Measurements from ENCODE around the gene PGD. TPM values are rescaled to one million over a fixed set of nuclear protein-coding genes. Genes with fewer than 3 reads are reported as not detected.
"Not testable (repeated sequence)": the region's sequence is repeated elsewhere in the genome, so short reads cannot be mapped to it uniquely, and the experiment has no call there.

The PGD gene
- total RNA-seq, 1 donor from 2014 or later, result 52.4 TPM

- Histone ChIP-seq H3K27me3 (ENCODE audit: control insufficient read depth, insufficient read depth, low read length) (no peaks in the 10 kb centered on the region), H3K4me3 (ENCODE audit: low read depth, low read length) (no peak overlapping the region), H3K36me3 (ENCODE audit: control insufficient read depth, insufficient read depth, low read length) (peaks cover 12% of the 10 kb centered on the region)
- DNase-seq (ENCODE audit: low read depth) (no peak), FAIRE-seq (no peak)
- TF ChIP-seq, protein P1, sequence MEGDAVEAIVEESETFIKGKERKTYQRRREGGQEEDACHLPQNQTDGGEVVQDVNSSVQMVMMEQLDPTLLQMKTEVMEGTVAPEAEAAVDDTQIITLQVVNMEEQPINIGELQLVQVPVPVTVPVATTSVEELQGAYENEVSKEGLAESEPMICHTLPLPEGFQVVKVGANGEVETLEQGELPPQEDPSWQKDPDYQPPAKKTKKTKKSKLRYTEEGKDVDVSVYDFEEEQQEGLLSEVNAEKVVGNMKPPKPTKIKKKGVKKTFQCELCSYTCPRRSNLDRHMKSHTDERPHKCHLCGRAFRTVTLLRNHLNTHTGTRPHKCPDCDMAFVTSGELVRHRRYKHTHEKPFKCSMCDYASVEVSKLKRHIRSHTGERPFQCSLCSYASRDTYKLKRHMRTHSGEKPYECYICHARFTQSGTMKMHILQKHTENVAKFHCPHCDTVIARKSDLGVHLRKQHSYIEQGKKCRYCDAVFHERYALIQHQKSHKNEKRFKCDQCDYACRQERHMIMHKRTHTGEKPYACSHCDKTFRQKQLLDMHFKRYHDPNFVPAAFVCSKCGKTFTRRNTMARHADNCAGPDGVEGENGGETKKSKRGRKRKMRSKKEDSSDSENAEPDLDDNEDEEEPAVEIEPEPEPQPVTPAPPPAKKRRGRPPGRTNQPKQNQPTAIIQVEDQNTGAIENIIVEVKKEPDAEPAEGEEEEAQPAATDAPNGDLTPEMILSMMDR (IDR thresholded peaks at IDR 0.05; ENCODE audit: insufficient read depth, low read length, severe bottlenecking), result no peak
These were observed 2.4 kb downstream of the PGD start for GRCh38 chr1:10401281-10401680.

DNA sequence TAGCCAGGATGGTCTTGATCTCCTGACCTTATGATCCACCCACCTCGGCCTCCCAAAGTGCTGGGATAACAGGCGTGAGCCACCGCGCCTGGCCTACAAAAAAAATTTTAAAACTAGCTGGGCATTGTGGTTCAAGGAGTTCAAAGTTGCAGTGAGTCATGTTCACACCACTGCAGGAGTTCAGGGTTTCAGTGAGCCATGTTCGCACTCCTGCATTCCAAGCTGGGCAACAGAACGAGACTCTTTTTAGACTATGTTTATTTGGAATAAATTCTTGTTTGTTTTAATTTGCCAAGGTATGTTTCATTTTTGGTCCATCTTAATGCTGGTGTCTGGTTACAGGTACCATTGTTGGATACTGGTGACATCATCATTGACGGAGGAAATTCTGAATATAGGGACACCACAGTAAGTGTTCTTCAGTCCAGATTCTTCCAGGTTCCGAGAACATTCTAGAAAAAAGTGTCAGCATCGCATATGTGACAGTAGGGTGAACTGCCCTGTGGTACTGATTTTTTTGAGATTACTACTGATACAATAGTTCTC is 3.9 kb downstream of the PGD start:
- Histone ChIP-seq H3K4me3 (ENCODE audit: low read depth, low read length) (no peak overlapping the region), H3K36me3 (ENCODE audit: control insufficient read depth, insufficient read depth, low read length) (peaks cover 21% of the 10 kb centered on the region), H3K27me3 (ENCODE audit: control insufficient read depth, insufficient read depth, low read length) (no peaks in the 10 kb centered on the region)
- FAIRE-seq (no peak), DNase-seq (ENCODE audit: low read depth) (peak; percentile 18)
- TF ChIP-seq, protein P1 (IDR thresholded peaks at IDR 0.05; ENCODE audit: insufficient read depth, low read length, severe bottlenecking), result no peak

GRCh38 chr1:10407201-10407600 is 8.3 kb downstream of the PGD start:
- DNase-seq (ENCODE audit: low read depth) (no peak), FAIRE-seq (no peak)
- Histone ChIP-seq H3K27me3 (ENCODE audit: control insufficient read depth, insufficient read depth, low read length) (no peaks in the 10 kb centered on the region), H3K4me3 (ENCODE audit: low read depth, low read length) (no peak overlapping the region), H3K36me3 (ENCODE audit: control insufficient read depth, insufficient read depth, low read length) (peaks cover 39% of the 10 kb centered on the region)
- TF ChIP-seq, protein P1 (IDR thresholded peaks at IDR 0.05; ENCODE audit: insufficient read depth, low read length, severe bottlenecking), result no peak

DNA sequence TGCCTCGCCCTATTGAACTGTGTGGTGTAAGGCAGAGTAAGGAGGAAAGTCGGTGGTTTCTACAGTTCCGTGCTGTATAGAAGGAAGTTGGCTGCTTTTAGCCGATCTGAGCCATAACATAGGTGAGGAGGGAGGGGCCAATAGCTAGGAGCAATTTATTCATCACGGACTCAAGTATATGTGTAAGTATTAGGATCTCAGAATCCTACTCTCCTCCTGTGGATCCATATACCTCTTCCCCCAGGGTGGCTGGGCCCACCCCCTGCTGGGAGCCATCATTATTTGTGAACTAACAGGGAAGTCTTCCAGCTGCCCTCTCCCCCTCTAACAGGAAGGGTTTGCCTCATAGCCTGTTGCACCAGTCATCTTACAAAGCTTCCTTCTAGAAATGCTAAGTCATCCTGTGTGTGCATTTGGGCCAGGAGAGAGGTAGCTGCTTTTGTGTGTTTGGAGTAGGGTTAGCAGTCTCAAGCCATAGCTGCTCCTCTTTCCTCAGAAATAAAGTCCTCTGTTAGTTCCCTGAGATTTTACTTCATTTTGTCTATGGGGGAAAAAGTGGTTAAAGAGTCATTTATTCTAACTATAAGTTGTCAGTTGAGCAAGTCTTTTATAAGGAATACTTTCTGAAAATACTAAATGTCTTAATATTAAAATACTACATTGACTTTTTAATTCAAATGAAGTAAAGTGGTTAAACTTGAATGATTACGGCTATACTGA is 16.5 kb downstream of the PGD start:
- no peak overlapping the region for H3K4me3 ChIP-seq (ENCODE audit: low read depth, low read length)
- H3K27me3 ChIP-seq (ENCODE audit: control insufficient read depth, insufficient read depth, low read length), result no peaks in the 10 kb centered on the region
- FAIRE-seq (no peak), DNase-seq (ENCODE audit: low read depth) (peak; percentile 72)
- TF ChIP-seq, protein P1 (IDR thresholded peaks at IDR 0.05; ENCODE audit: insufficient read depth, low read length, severe bottlenecking), result no peak
- H3K36me3 ChIP-seq (ENCODE audit: control insufficient read depth, insufficient read depth, low read length), result peaks cover 29% of the 10 kb centered on the region

- not testable (repeated sequence) for DNase-seq (ENCODE audit: low read depth); FAIRE-seq; H3K27me3 ChIP-seq (ENCODE audit: control insufficient read depth, insufficient read depth, low read length); H3K4me3 ChIP-seq (ENCODE audit: low read depth, low read length)
- peaks cover 27% of the 10 kb centered on the region for H3K36me3 ChIP-seq (ENCODE audit: control insufficient read depth, insufficient read depth, low read length)
These were observed 17.1 kb downstream of the PGD start for GRCh38 chr1:10415967-10416366.

- DNase-seq (ENCODE audit: low read depth); H3K27me3 ChIP-seq (ENCODE audit: control insufficient read depth, insufficient read depth, low read length); H3K4me3 ChIP-seq (ENCODE audit: low read depth, low read length); FAIRE-seq: not testable (repeated sequence)
- H3K36me3 ChIP-seq (ENCODE audit: control insufficient read depth, insufficient read depth, low read length), result peaks cover 14% of the 10 kb centered on the region
These were observed 19.9 kb downstream of the PGD start for GRCh38 chr1:10418741-10419140.

- peak; percentile 43 for FAIRE-seq
- TF ChIP-seq, protein P1 (IDR thresholded peaks at IDR 0.05; ENCODE audit: insufficient read depth, low read length, severe bottlenecking), result no peak
- no peaks in the 10 kb centered on the region for H3K27me3 ChIP-seq (ENCODE audit: control insufficient read depth, insufficient read depth, low read length)
- no peak for DNase-seq (ENCODE audit: low read depth)
- peaks cover 14% of the 10 kb centered on the region for H3K36me3 ChIP-seq (ENCODE audit: control insufficient read depth, insufficient read depth, low read length)
- H3K4me3 ChIP-seq (ENCODE audit: low read depth, low read length), result no peak overlapping the region
These were observed 20.5 kb downstream of the PGD start for GRCh38 chr1:10419351-10419750.
